Gastrocnemius medialis (tissue), 4 donors: ENCODE results near the gene CDK7.

Experiments
- POLR2A ChIP-seq, 2 donors: fragments of 450-650 bp; IDR thresholded peaks; one replicate each; pipeline ENCODE4 v1.6.1; 2017; ENCODE audit warnings: antibody characterized with exemption in 2 of 2, mild to moderate bottlenecking in 2 of 2, moderate library complexity in 2 of 2
- TF ChIP-seq, protein P1 (sequence below), 5 experiments: fragments of 450-650 bp in 3 of 5; fragments of 200-600 bp in 2 of 5; sonication (generic) in 2 of 5; IDR thresholded peaks in 4 of 5; conservative IDR thresholded peaks in 1 of 5; 1 replicate in 4 of 5; 2 replicates in 1 of 5; pipeline ENCODE4 v1.5.1; 2016 to 2019; ENCODE audit warnings: antibody characterized with exemption in 5 of 5, mild to moderate bottlenecking in 3 of 5, moderate library complexity in 3 of 5

DNA sequence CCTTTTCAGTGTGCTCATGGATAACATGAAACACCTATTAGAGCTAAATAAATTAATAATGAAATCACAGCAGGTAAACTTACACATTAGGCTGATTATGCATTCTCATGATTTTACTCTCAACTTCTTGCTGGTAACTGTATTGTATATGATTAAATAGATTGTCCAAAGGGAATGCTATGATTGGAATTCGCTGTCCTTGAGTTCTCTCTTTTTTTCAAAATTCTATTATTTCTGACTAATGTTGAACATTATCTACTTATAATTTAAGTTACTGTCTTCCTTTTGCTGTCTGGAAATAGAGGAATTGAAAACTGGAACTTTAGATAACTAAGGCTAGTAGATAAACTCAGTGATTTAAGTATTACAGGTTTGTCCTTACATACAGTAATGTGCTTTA lies 32.2 kb upstream of the CDK7 start:
- TF ChIP-seq, protein P1, sequence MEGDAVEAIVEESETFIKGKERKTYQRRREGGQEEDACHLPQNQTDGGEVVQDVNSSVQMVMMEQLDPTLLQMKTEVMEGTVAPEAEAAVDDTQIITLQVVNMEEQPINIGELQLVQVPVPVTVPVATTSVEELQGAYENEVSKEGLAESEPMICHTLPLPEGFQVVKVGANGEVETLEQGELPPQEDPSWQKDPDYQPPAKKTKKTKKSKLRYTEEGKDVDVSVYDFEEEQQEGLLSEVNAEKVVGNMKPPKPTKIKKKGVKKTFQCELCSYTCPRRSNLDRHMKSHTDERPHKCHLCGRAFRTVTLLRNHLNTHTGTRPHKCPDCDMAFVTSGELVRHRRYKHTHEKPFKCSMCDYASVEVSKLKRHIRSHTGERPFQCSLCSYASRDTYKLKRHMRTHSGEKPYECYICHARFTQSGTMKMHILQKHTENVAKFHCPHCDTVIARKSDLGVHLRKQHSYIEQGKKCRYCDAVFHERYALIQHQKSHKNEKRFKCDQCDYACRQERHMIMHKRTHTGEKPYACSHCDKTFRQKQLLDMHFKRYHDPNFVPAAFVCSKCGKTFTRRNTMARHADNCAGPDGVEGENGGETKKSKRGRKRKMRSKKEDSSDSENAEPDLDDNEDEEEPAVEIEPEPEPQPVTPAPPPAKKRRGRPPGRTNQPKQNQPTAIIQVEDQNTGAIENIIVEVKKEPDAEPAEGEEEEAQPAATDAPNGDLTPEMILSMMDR (IDR thresholded peaks at IDR 0.05 in 4 of 5, conservative IDR thresholded peaks at IDR 0.05 in 1 of 5): no peak
- TF ChIP-seq POLR2A (IDR thresholded peaks at IDR 0.05): no peak
